COR-L47 (cell line): ENCODE results near the gene ACCSL.

Experiments
- DNase-seq: peaks from one replicate; lab custom pipeline; 2025; lab: John Stamatoyannopoulos, UW

The ACCSL gene

GRCh38 chr11:44096360-44097185, 48.8 kb downstream of the ACCSL start:
- no peak for DNase-seq

- DNase-seq: no peak
Observed at GRCh38 chr11:44097821-44098220, 50.0 kb downstream of the ACCSL start.

- no peak for DNase-seq
Observed at GRCh38 chr11:44101098-44101497, 53.3 kb downstream of the ACCSL start.

- no peak for DNase-seq
Observed at GRCh38 chr11:44104481-44105294, 56.9 kb downstream of the ACCSL start.

- no peak for DNase-seq
Observed at GRCh38 chr11:44108260-44108659, 60.5 kb downstream of the ACCSL start.
